Thymus (tissue), 11 donors: ENCODE measurements around the gene VPS11. TPM values are rescaled to one million over a fixed set of nuclear protein-coding genes. Genes with fewer than 3 reads are reported as not detected.
"Not testable (repeated sequence)": the region's sequence is repeated elsewhere in the genome, so short reads cannot be mapped to it uniquely, and the experiment has no call there.

ENCODE experiments used
- DNase-seq, 9 donors: peaks; one replicate each; pipeline ENCODE4 v3.0.0-alpha.2; 2013; ENCODE audit warnings: low spot score in 9 of 9, low read depth in 6 of 9, missing footprints in 1 of 9
- H3K27ac ChIP-seq, 2 donors: one replicate each; pipeline ENCODE4 v1.5.1; 2013; ENCODE audit warnings: control low read depth in 1 of 2, low read depth in 1 of 2, low read length in 1 of 2, mild to moderate bottlenecking in 1 of 2, moderate library complexity in 1 of 2
- H3K27me3 ChIP-seq, 2 donors: one replicate each; pipeline ENCODE4 v1.5.1; 2013; ENCODE audit warnings: low read length in 1 of 2; ENCODE audit not compliant: control insufficient read depth in 2 of 2, insufficient read depth in 1 of 2
- H3K36me3 ChIP-seq, 2 donors: one replicate each; pipeline ENCODE4 v1.5.1; 2013; ENCODE audit warnings: low read length in 1 of 2, mild to moderate bottlenecking in 1 of 2, moderate library complexity in 1 of 2; ENCODE audit not compliant: control insufficient read depth in 2 of 2, insufficient read depth in 2 of 2
- H3K4me1 ChIP-seq, 2 donors: one replicate each; pipeline ENCODE4 v1.5.1; 2013; ENCODE audit warnings: low read length in 2 of 2; ENCODE audit not compliant: control insufficient read depth in 2 of 2, insufficient read depth in 2 of 2
- H3K4me3 ChIP-seq, 2 donors: one replicate each; pipeline ENCODE4 v1.5.1; 2013; ENCODE audit warnings: low read length in 2 of 2, control low read depth in 1 of 2, mild to moderate bottlenecking in 1 of 2
- H3K9me3 ChIP-seq, 2 donors: one replicate each; pipeline ENCODE4 v1.5.1; 2013; ENCODE audit warnings: low read length in 1 of 2, mild to moderate bottlenecking in 1 of 2; ENCODE audit not compliant: control insufficient read depth in 2 of 2, insufficient read depth in 1 of 2
- WGBS: extraction: QIAGEN DNeasy Blood & Tissue Kit; methylation state at CpG from one replicate; pipeline ENCODE4 v1.1.7; 2013; 5-methylcytosine and 5-hydroxymethylcytosine counted together
- polyA plus RNA-seq: library from polyadenylated mRNA; stranded (reverse); fragments of 200-250 nt; gene quantifications from one replicate; pipeline ENCODE4 v1.2.3, GENCODE V29; 2013
- total RNA-seq: library from RNA; stranded (reverse); fragments of 120-200 nt; gene quantifications from one replicate; pipeline ENCODE4 v1.2.4, GENCODE V29; 2013
- donor health status: healthy.

The VPS11 gene
- total and polyA plus RNA-seq, 2 donors: 29.6 to 51.4 TPM

GRCh38 chr11:119101759-119102423 lies 34.3 kb downstream of the VPS11 start, which contains the start of gene DPAGT1:
TSS of gene DPAGT1 (minus strand) at chr11:119101853. CDS start at chr11:119101655, 198 bp downstream.
- Histone ChIP-seq H3K4me1 (peaks cover 14 to 34% of the 10 kb centered on the region in 2 donors), H3K36me3 (peaks cover 8 to 17% of the 10 kb centered on the region in 2 donors), H3K9me3 (no peaks in the 10 kb centered on the region), H3K27me3 (no peaks in the 10 kb centered on the region), H3K4me3 (peak within 1 kb of the TSS; percentile 58 to 88), H3K27ac (peak within 1 kb of the TSS; percentile 88 to 96)
- WGBS: under 1% methylated on average over 32 of the region's 32 CpGs
- DNase-seq: peak; percentile 78 to 95 (median 85)

GRCh38 chr11:119103161-119103664 lies 35.6 kb downstream of the VPS11 start:
- not testable (repeated sequence) for H3K36me3 ChIP-seq, H3K9me3 ChIP-seq, H3K27me3 ChIP-seq, H3K4me3 ChIP-seq, DNase-seq
- peak overlapping the region; percentile 56 to 88 for H3K27ac ChIP-seq
- peaks cover 14 to 40% of the 10 kb centered on the region in 2 donors for H3K4me1 ChIP-seq
- WGBS: 96% methylated on average over 18 of the region's 18 CpGs

DNA sequence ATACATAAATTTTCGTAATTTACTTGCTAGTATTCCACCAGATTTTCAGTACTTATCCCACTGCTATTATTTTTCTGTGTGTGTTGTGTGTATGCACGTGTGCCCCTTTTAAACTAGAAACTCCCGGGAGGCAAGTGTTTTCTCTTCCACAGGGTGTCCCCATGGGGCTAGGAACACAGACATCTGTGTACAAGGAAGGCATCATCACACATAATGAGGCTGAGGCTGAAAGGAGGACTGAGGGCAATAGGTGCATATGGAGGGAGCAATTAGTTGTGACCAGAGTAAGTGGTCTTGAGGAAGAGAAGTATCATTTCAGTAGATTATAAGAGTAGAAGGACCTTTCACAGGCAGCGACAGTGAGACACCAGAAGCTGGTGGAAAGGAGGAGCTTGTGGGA lies 36.2 kb downstream of the VPS11 start:
- Histone ChIP-seq H3K9me3 (no peaks in the 10 kb centered on the region), H3K27me3 (no peaks in the 10 kb centered on the region), H3K4me3 (no peak overlapping the region), H3K27ac (no peak overlapping the region), H3K4me1 (peaks cover 18 to 46% of the 10 kb centered on the region in 2 donors), H3K36me3 (no peaks in the 10 kb centered on the region)
- DNase-seq: peak in 1 of 9 donors; percentile 53
- 81% methylated on average over 4 of the region's 4 CpGs for WGBS

- 3% methylated on average over 49 of the region's 49 CpGs for WGBS
- Histone ChIP-seq H3K4me1 (peaks cover 21 to 42% of the 10 kb centered on the region in 2 donors), H3K9me3 (no peaks in the 10 kb centered on the region), H3K27ac (peak within 1 kb of the TSS; percentile 83 to 84), H3K27me3 (no peaks in the 10 kb centered on the region), H3K4me3 (peak within 1 kb of the TSS; percentile 71 to 89), H3K36me3 (peaks cover 16 to 19% of the 10 kb centered on the region in 2 donors)
- peak in 8 of 9 donors; percentile 65 to 95 (median 84) for DNase-seq
These were observed 39.2 kb downstream of the VPS11 start, which contains the start of gene C2CD2L for GRCh38 chr11:119106564-119107537. TSS of gene C2CD2L (plus strand) at chr11:119107344. CDS start at chr11:119107742, 398 bp downstream.

- Histone ChIP-seq H3K27ac (peak overlapping the region; percentile 59 to 71), H3K4me3 (peak overlapping the region; percentile 71 to 89), H3K36me3 (peaks cover 23 to 26% of the 10 kb centered on the region in 2 donors), H3K9me3 (no peaks in the 10 kb centered on the region), H3K27me3 (no peaks in the 10 kb centered on the region), H3K4me1 (peaks cover 21 to 38% of the 10 kb centered on the region in 2 donors)
- WGBS: under 1% methylated on average over 65 of the region's 65 CpGs
- DNase-seq: peak in 1 of 9 donors; percentile 43
These were observed 40.0 kb downstream of the VPS11 start for GRCh38 chr11:119107538-119108145.

- Histone ChIP-seq H3K27me3 (no peaks in the 10 kb centered on the region), H3K9me3 (no peaks in the 10 kb centered on the region), H3K4me1 (peaks cover 21 to 31% of the 10 kb centered on the region in 2 donors), H3K36me3 (peaks cover 30 to 33% of the 10 kb centered on the region in 2 donors), H3K27ac (peak overlapping the region; percentile 46 to 59), H3K4me3 (peak overlapping the region; percentile 71 to 89)
- peak in 3 of 9 donors; percentile 43 to 65 (median 50) for DNase-seq
- WGBS: 21% methylated on average over 8 of the region's 8 CpGs
These were observed 40.7 kb downstream of the VPS11 start for GRCh38 chr11:119108146-119108856.

DNA sequence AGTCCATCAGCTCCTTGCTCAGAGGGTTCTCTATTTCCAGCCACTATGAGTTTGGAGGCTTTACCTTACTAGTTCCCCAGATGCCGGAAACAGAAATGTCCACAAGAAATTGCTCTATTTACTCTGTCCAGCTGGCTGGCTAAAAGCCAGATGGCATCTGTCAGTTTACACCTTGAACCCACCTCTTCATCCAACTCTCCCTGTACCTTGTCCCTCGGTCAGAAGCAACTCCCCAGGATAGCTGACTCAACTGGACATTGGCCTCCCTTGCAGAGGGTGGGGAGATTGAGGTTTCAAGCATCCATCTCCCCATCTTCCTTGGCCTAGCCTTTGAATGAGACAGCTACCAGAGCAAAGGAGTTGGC lies 41.2 kb downstream of the VPS11 start:
- H3K27me3 ChIP-seq: no peaks in the 10 kb centered on the region
- no peaks in the 10 kb centered on the region for H3K9me3 ChIP-seq
- 98% methylated on average over 2 of the region's 2 CpGs for WGBS
- peak overlapping the region; percentile 71 to 89 for H3K4me3 ChIP-seq
- DNase-seq: no peak
- H3K4me1 ChIP-seq: peaks cover 21 to 31% of the 10 kb centered on the region in 2 donors
- no peak overlapping the region for H3K27ac ChIP-seq
- H3K36me3 ChIP-seq: peaks cover 35 to 38% of the 10 kb centered on the region in 2 donors

- no peak overlapping the region for H3K4me3 ChIP-seq
- no peak for DNase-seq
- 96% methylated on average over 3 of the region's 3 CpGs for WGBS
- no peak overlapping the region for H3K27ac ChIP-seq
- H3K27me3 ChIP-seq: no peaks in the 10 kb centered on the region
- no peaks in the 10 kb centered on the region for H3K9me3 ChIP-seq
- peaks cover 24 to 39% of the 10 kb centered on the region in 2 donors for H3K4me1 ChIP-seq
- H3K36me3 ChIP-seq: peaks cover 41 to 45% of the 10 kb centered on the region in 2 donors
These were observed 42.2 kb downstream of the VPS11 start for GRCh38 chr11:119109843-119110242.
